ENCODE results near the gene RPL3.

The RPL3 gene

DNA sequence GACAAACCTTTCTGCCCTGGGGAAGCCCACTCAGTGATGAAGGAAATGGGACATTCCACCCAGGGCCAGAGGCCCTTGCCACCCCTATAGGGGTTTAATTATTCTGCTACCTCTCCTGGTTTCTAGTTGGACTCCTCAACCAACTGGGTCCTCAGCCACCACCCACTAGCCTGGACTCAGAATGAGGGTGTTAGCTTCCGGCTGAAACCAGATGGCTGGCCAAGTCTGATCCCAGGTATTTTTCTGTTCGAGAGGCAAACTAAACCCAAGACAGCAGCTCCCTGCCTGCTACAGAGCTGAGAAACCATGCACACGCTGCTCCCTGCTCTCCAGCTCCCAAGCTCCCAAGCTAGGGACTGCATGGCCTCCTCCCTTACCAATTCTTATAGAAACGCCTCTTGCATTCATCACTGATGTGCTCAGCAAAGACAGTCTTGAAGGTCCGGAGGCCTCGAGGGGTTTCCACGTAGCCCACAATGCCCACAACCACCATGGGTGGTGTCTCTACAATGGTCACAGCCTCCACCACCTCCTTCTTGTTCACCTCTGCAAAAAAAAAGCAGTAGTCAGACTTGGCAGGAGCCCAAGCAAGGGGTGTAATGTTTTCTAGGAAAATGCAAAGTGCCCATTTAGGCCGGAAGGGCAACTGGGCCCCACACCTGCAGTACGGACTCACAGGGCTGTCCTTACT lies 2.2 kb downstream of the RPL3 start:
- DNase-seq (ENCODE audit: low read depth) = peak; percentile 34

DNA sequence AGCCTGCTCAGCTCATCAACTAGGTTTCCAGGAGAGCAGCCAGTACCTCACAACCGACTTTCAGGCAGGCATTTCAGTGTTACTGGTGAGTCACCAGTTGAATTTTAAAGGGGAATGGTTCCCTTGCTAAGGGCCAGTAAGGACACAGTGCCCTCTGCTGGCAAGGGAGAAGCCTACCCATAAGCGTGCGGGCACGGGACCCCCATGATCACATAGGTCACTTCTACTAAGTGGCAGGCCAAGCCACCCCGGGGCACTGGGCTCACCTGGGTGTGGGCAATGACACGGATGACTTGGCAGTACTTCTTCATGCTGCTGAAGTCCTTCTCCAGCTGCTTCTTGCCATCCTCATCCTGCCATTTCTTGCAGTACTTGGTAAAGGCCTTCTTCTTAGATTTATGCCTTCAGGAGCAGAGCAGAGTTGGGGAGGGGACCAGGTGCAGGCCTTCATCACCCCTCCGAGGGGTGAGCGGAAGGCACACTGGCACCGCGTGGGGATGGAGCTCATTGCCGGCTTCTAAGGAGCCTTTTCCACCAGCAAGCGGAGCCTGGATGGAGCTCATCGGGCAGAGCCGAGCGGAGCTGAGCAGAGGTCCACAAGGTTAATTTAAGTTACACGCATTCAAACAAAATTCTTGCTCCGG lies 2.9 kb downstream of the RPL3 start:
- peak; percentile 95 for DNase-seq (ENCODE audit: low read depth)

DNA sequence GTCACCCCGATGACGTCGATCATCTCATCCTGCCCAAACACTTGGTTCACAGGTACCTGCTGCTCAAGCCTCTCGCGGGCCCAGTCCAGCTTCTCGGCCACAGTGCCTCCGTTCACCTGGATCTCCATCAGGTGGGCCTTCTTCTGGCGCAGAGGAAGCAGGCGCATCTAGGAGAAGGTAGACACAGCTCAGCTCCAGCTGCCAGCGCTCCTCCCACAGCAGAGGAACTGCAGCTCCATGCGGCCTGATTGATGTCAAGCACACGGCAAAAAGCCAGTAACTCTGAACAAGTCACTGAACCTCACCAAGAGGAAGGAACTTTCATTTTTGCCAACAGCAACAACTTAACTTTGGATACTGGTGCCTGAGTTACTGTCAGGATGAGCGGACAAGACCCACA lies 4.0 kb downstream of the RPL3 start:
- DNase-seq (ENCODE audit: low read depth) = no peak

DNA sequence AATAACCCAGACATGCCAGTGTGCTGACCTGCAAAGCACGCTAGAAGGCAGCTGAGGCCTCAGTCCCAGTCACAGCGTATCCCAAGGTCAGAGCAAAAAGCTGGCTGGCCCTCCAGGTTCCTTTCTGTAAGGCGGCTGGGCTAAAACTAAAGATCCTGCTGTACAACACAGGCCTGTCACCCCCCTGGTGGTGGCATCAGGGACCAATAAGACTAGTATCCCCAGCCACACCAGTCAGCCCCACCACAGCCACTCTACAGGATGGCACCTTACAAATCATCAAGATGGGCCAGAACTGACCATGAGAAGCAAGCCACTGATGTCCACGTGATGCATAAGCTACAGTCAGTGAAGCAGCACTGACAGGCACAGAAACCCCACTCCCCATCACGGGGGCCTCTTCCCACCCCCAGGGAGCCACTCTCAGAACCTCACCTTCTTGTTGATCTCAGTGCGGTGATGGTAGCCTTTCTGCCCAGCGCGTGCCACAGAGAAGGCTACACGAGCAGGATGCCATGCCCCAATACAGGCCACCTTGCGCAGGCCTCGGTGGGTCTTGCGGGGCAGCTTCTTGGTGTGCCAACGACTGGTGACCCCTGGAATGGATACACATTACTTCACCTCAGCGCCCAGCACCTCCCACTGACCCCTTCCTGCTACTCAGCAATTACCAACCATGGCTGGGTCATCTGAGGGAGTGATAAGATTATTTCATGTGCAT lies 5.0 kb downstream of the RPL3 start:
- no peak for DNase-seq (ENCODE audit: low read depth)

DNA sequence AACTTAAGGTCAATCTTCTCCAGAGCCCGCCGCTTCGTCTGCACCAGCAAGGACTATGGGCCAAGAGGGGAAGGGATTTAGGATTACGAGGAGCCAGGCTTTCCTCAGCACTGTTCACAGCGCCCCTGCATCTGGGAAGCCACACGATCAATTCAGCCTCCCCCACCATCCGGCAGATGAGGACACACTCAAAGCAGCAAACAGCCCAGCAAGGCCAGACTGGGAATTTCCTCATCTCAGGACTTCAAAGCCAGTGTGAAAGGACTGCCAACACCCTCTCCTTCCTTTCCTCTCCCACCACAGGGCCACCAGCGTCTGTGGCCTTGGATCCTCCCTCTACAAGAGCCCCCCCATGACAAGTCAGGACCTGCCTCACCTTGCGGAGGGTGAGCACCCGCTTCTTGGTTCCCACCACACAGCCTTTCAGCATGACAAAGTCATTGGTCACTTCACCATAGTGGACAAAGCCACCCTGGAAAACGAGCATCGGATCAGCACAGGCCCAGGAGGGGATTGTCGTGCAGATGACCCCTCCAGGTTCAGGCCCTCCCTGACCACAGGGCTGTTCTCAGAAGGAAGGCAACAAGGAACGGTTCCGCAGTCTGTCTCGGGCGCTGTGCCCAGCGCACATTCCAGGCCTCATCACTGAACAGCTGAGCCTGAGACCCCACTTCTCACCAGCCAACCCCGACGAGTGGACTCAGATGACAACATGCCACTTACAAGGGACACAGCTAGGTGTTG lies 6.0 kb downstream of the RPL3 start:
- no peak for DNase-seq (ENCODE audit: low read depth)

DNA sequence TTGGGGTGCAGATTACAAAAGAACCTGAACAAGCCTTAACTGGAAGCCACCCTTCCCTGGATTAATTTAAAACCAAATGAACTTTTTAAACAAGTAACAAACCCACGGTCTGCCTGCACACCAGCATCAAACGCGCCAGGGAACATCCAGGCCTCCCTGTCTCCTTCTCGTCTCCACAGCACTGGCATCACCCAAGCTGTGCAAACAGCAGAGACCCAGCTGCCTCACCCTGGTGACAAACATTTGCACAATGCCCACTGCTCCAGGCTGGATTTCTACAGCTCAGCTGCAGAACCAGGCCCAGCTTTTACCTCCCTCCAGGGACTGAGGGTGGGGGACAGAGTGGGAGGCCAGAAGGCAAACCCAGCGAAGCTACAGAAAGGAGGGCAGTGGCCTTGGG lies 7.0 kb downstream of the RPL3 start:
- no peak for DNase-seq (ENCODE audit: low read depth)

DNA sequence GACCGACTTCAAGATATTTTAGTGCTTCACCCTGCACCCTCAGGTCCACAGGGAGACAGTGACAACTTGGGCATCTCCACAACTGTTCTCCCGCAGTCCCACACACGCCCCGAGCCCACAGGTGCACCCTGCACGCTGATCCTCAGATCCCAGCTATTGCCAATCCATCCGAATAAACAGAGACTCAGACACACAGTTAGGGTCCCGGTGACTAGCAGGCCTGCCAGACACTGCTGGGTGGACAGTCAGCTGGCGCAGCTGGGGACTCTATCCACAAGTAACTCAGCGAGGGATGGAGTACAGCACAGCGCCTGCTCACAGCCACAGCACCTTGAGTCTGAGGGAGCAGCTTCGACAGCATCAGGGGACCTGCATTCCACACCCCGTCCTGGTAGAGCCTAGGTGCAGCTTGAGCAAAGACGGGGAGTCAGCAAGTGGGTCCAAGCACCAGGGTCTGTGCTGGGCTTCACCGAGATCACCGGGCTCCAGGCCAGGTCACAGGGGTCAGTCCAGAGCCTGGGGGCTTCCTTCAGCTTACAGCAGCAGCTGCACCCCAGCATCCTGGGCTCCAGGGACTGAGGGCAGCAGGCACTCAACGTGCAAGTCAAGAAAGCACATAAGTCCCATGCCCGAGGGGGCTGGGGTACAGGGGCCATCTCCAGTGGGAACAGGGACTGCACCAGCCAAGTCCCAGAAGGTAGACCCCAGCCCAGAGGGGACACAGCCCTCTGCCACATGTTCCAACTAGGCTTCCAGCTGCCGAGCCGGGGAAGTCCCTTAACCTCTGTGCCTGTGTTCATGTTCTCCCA lies 7.6 kb downstream of the RPL3 start:
- no peak for DNase-seq (ENCODE audit: low read depth)

DNA sequence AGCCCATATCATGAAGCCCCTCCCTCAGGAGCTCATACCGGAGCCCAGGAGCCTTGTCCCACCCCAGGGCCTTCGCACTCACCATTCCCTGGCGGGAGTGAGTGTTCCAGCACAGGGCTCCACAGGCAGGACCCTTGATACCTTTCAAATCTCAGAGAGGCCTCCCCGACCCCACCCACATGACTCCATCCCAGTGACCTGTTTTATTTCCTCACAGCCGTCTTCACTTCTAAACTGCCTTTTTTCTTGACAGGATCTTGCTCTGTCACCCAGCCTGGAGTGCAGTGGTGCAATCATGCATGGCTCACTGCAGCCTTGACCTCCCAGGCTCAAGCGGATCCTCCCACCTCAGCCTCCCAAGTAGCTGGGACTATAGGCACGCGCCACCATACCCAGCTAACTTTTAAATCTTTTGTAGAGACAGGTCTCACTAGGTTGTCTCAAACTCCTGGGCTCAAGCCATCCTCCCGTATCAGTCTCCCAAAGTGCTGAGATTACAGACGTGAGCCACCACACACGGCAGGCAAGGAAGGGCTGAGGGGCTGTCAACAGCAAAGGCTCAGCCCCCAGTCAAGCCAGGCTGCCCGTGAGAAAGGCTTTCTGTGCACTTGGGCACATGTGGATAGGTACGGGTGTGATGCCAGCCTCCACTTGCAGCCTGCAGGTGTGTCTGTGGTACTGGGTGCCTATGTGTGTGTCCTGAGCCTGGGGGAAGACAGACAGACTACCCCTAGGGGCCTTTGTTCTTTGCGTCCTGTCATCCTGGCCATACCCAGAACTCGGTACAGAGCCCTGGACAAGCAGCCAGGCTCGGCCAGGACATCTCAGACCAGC lies 9.3 kb downstream of the RPL3 start:
- peak; percentile 63 for DNase-seq (ENCODE audit: low read depth)

DNA sequence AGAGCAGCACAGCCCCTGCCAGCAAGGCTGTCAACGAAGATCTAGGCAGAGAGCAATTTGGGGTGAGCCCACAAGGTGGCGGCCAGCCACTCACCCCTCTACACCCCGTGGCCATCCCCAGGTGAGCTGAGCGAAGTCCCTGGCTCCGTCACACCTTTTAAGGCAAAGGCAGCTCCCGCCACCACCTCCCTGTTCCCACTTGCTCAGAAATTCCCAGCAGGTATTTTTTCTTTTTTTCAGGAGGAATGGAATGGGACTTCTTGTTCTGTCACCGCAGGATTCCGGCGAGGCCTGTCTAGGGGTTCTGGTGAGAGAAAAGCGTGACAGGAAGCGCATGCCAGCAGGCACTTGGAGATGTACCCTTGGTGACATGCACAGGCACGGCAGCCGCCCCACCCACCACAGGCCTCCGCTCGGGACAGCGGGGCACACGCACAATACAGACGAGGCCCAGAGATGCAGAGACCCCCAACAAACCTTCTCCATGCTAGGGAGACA lies 10.0 kb downstream of the RPL3 start:
- DNase-seq (ENCODE audit: low read depth) = no peak

DNA sequence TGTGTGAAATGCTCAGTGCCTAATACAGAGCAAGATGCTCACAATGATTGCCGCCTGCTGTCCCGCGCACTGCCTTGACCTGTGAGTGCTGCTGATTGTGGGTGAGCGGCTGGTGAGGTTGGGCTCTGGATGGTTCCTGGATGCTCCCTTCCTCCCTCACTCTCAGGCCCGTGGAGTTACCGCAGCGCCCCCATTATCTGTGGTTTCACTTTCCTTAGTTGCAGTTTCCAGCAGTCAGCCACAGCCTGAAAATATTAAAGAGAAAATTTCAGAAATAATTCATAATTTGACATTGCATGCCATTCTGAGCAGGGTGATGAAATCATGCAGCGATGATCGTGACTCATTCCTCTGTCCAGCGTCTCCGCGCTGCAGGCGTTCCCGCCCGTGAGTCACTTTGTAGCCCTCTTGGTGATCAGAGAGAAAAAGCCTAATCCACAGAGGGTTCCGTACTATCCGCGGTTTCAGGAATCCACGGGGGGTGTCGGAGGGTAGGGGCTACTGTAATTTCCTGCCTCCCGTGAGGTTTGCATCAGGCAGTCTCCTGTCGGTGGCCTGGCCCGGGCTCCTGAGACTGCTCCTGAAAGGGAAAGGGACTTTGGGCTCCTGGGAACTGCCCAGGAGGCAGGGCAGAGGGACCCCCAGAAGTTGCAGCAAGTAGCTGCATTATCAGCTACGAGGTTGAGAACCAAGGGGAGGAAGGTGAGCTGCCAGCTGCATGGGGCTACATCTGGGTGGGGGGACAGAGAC lies 10.6 kb downstream of the RPL3 start:
- DNase-seq (ENCODE audit: low read depth) = peak; percentile 96

DNA sequence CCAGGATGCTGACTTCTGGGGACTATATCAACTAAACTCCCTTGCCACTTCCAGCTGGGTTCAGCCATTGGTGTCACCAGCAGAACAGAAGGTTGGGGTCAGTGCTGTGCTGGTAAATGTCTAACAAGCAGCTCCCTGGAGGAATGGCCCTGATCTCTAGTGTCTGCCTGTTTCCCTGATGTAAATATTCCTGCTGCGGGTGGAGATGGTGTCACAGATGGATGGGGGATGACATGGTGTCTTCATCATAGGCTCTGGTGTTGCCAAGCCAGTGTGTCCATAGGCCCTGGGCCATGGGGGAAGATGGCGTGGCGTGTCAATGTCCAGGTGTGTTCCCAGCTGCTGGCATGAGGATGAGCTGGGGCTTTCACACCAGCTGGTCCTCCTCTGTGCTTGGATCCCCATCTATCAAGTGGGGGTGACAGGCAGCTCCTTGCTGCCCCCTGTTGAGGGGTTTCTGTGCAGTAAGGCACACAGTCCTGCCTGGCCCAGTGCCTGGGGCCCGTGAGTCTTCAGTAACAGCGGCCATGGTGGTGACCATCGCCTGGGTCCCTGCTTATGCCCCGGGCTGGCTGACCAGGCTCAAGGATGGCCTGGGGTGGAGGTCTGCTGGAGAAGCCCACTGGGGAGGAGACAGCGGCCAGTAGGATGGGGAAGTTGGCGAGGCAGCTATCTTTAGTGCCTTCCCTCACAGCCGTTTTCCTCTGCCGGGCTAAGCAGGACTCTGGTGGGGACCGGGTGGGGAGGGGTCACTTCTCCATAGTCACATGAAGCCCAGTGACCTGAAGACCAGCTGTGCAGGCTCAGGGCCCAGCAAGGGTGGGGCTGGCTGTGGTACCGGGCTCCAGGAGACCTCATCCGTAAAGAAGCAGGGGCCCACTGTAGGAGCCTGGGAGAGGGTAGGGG lies 12.7 kb downstream of the RPL3 start:
- DNase-seq (ENCODE audit: low read depth) = peak; percentile 44

DNA sequence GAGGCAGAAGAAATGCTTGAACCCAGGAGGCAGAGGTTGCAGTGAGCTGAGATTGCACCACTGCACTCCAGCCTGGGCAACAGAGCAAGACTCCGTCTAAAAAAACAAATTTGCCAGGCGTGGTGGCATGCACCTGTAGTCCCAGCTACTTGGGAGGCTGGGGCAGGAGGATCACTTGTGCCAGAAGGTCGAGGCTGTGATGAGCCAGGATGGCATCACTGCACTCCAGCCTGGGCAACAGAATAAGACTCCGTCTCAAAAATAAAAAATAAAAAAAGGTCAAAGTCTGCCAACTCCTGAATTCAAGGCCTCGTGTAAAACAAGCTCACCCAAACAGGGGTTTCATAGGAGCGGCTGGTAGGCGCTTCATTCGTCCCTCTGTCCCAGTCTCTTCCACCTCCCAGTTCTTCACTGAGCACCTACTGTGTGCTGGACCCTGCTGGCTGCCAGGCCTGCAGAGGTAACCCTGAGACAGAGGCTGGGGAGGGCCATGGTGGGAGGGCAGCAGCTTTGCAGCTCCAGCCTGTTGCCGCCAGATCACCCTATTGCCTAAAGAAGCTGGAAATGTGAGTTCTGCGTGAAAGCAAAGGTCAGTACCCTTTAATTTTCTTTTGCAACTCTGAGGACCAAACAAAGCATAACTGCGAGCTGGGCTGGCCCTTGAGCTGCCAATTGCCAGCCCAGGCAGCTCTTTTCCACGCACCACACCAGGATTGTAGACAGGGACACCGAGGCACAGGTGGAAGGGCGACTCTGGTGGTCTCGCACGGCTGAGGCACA lies 15.3 kb downstream of the RPL3 start:
- DNase-seq (ENCODE audit: low read depth) = no peak

DNA sequence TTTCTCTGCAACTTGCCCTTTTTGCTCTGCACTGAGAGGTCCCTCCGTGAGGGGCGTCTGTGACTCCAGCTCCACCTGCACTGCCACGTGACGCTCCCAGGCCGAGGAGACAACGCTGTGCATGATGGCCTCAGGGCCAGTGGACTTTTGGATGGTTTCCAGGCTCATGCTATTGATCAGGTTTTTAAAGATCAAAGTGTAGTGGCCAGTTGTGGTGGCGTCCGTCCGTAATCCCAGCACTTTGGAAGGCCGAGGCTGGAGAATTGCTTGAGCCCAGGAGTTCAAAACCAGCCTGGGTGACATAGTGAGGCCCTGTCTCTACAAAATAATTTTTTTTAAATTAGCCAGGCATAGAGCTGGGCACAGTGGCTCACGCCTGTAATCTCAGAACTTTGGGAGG lies 16.1 kb downstream of the RPL3 start:
- no peak for DNase-seq (ENCODE audit: low read depth)

DNA sequence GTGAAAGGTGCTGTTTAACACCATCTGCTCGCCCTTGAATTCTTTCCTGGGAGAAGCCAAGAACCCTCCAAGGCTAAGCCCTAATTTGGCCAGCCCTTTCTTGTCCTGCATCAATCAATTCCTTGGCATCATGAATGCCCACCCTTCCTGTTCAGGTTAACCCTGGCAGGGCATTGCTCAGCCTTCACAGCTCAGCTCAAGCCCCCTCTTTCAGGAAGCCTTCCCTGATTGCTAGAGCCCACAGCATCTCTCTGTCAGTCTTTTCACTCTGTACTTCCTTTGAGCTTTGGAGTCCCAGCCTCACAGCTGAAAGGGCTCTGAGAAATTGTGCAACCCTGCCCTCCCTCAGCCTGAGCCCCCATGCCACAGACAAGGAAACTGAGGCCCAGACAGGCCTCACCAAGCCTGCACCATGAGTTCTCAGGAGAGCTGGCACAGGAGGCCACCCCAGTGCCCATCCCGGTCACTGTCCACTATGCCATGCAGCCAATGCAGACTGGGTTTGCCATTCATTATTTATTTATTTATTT lies 16.9 kb downstream of the RPL3 start:
- no peak for DNase-seq (ENCODE audit: low read depth)

DNA sequence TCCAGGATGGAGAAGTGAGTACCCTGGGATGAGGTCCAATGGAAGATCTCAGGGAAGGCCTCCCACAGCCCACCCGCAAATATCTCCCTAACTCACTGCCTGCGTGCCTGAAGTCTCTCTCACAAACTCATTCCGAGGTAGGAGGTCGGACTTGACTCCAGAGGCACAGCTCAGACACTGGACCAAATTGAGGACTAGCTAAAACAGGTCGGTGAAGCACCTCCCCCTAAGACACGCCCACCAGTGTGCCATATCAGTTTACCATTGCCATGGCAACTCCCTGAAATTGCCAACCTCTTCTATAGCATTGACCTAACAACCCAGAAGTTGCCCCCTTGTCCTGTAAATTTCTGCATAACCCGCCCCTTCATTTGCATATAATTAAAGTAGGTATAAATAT lies 17.5 kb downstream of the RPL3 start:
- no peak for DNase-seq (ENCODE audit: low read depth)

DNA sequence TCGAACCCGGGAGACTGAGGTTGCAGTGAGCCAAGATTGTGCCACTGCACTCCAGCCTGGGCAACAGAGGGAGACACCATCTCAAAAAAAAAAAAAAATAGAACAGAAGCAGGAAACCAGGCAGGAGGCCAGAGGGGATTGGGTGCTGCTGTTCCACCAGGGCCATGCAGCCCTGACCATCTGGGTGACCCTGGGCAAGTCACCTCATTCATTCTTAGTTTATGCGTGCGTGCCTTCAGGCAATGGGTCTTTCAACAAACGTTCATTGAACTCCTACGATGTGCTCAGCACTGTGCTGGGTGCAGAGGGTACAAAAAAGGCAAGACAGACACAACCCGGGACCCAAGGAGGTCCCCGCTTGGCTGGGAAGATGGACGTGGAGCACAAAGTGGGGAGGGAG lies 18.3 kb downstream of the RPL3 start:
- no peak for DNase-seq (ENCODE audit: low read depth)

DNA sequence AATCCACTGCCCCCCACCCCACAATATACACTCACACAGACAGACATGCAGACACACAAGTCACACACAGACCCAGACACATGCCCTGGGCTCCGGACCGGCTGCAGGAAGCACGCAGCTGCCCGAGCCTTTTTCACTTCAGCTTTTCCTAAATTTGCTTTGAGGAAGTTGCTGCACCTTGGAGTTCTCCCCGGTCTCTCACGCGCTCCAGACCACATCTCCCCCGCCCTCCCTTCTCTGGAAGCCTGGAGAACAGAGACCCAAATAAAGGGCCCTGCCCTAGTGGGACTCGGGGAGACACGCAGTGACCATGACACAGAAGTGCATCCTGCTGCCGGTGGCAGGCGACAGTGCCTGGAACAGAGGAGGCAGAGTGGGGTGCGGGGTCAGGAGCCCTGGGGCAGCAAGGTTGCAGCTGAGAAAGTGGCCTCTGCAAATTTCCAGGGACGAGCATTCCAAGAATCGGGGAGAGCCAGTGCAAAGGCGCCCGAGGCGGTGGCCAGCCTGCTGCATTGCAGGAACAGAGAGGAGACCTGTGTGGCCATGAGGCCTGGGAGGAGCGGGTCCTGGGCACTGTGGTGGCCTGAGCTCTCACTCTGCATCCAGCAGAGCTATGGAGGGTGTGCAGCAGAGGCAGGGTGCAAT lies 19.1 kb downstream of the RPL3 start:
- no peak for DNase-seq (ENCODE audit: low read depth)

Data from iris pigment epithelial cell (primary cell).